Measurements from ENCODE around the gene C1orf21. TPM values are rescaled to one million over a fixed set of nuclear protein-coding genes. Genes with fewer than 3 reads are reported as not detected.

The C1orf21 gene
- total and polyA plus RNA-seq, 2 donors (not counting 3 experiments of a cell fraction or from before 2014, with no cell fraction given): 0.79 to 8.5 TPM

- FAIRE-seq (no peak), DNase-seq (ENCODE audit: low read depth, low spot score) (no peak)
- ChIA-PET CTCF (interaction anchor here (1.5 kb wide), 1 partner anchor 29 kb away, joined by 4 read pairs; no protein-coding TSS in a partner anchor), POLR2A (no interaction called here)
- Histone ChIP-seq H3K79me2 (ENCODE audit: control insufficient read depth, insufficient read depth, low read length) (no peaks in the 10 kb centered on the region), H3K9ac (replicated peaks; ENCODE audit: extremely low read depth, insufficient read depth, low read length) (no peak overlapping the region), H4K20me1 (replicated peaks; ENCODE audit: control insufficient read depth, extremely low read depth, insufficient read depth, low read length) (no peaks in the 10 kb centered on the region), H3K27ac (ENCODE audit: insufficient read depth, low read depth, low read length) (no peak overlapping the region), H3K9me3 (replicated peaks; ENCODE audit: control insufficient read depth, insufficient read depth, low read length) (no peaks in the 10 kb centered on the region), H3K4me3 (replicated peaks in 1 of 3; ENCODE audit: insufficient read depth in 1 of 3, low read depth in 1 of 3, low read length in 3 of 3) (no peak overlapping the region), H3K9me1 (replicated peaks; ENCODE audit: control insufficient read depth, extremely low read depth, insufficient read depth, low read length) (no peaks in the 10 kb centered on the region), H3K36me3 (ENCODE audit: control insufficient read depth in 2 of 2, extremely low read depth in 1 of 2, insufficient read depth in 2 of 2, low read length in 2 of 2) (no peaks in the 10 kb centered on the region), H3K27me3 (ENCODE audit: control insufficient read depth in 2 of 2, insufficient read depth in 2 of 2, low read length in 2 of 2) (no peaks in the 10 kb centered on the region), H3K4me1 (ENCODE audit: control insufficient read depth, extremely low read depth, insufficient read depth, low read length) (no peaks in the 10 kb centered on the region), H2AFZ (ENCODE audit: low read depth, low read length) (no peak overlapping the region), H3K4me2 (ENCODE audit: insufficient read depth, low read length) (no peak overlapping the region)
- dilution Hi-C loops (cut with MboI; ENCODE audit: extremely low pct_ligation_motif_present, low sequenced_read_pairs) (no loop called here), intact Hi-C loops (cut with micrococcal nuclease) (no loop called here)
- no TSS peak for BruUV-seq (replicated peaks)
- no peak for TF ChIP-seq POLR2AphosphoS5 (IDR thresholded peaks at IDR 0.05; ENCODE audit: insufficient read depth, low read depth, low read length)
- no peak for TF ChIP-seq POLR2A (IDR thresholded peaks at IDR 0.05; ENCODE audit: low read depth, low read length)
- TF ChIP-seq EZH2 (IDR thresholded peaks at IDR 0.05; ENCODE audit: borderline replicate concordance, low read depth, low read length, severe bottlenecking): no peak
- TF ChIP-seq CTCF (IDR thresholded peaks at IDR 0.05; ENCODE audit: extremely low read depth in 1 of 2, insufficient read depth in 1 of 2, low read depth in 1 of 2, low read length in 2 of 2): no peak
- TF ChIP-seq FOS (IDR thresholded peaks at IDR 0.05; ENCODE audit: borderline replicate concordance, insufficient read depth, low read length): no peak
- TF ChIP-seq JUN (IDR thresholded peaks at IDR 0.05; ENCODE audit: borderline replicate concordance, insufficient read depth, insufficient read length, low read depth): no peak
- no peak for TF ChIP-seq MAX (IDR thresholded peaks at IDR 0.05; ENCODE audit: insufficient read depth, insufficient read length)
- TF ChIP-seq MYC (IDR thresholded peaks at IDR 0.05; ENCODE audit: low read depth, low read length): no peak
- no peak for TF ChIP-seq GATA2 (IDR thresholded peaks at IDR 0.05; ENCODE audit: insufficient read depth, insufficient read length, low read depth, low read length)
Measured at GRCh38 chr1:184634296-184634695, 247.5 kb downstream of the C1orf21 start.
